GM21447 (cell line): ENCODE results near the gene SFSWAP.
"Not testable (repeated sequence)": the region's sequence is repeated elsewhere in the genome, so short reads cannot be mapped to it uniquely, and the experiment has no call there.

Experiments
- ATAC-seq: cut with Tn5 transposase; IDR thresholded peaks from one replicate; pipeline ENCODE4 v1.9.1; 2021; ENCODE audit not compliant: unreplicated experiment

The SFSWAP gene

GRCh38 chr12:131710464-131711457, at the start of gene SFSWAP:
Gene SFSWAP, plus strand, starts transcription at chr12:131711090. Its CDS starts 140 bp downstream, at chr12:131711230.
- peak; percentile 91 for ATAC-seq

GRCh38 chr12:131661170-131661985, 49.5 kb upstream of the SFSWAP start:
- not testable (repeated sequence) for ATAC-seq

- ATAC-seq, result not testable (repeated sequence)
These were observed 49.0 kb upstream of the SFSWAP start for GRCh38 chr12:131661986-131662288.

GRCh38 chr12:131662346-131662745, 48.5 kb upstream of the SFSWAP start:
- not testable (repeated sequence) for ATAC-seq

- not testable (repeated sequence) for ATAC-seq
These were observed 45.2 kb upstream of the SFSWAP start for GRCh38 chr12:131665666-131666065.

GRCh38 chr12:131666486-131666885, 44.4 kb upstream of the SFSWAP start:
- ATAC-seq, result not testable (repeated sequence)

GRCh38 chr12:131666978-131667601, 43.8 kb upstream of the SFSWAP start:
- ATAC-seq, result not testable (repeated sequence)

GRCh38 chr12:131671276-131671675, 39.6 kb upstream of the SFSWAP start:
- ATAC-seq, result no peak

- no peak for ATAC-seq
These were observed 39.0 kb upstream of the SFSWAP start for GRCh38 chr12:131671871-131672270.

- ATAC-seq, result no peak
These were observed 38.5 kb upstream of the SFSWAP start for GRCh38 chr12:131672311-131672940.

- ATAC-seq, result no peak
These were observed 37.7 kb upstream of the SFSWAP start for GRCh38 chr12:131672941-131673887.

- ATAC-seq, result no peak
These were observed 37.0 kb upstream of the SFSWAP start for GRCh38 chr12:131673888-131674257.

GRCh38 chr12:131674373-131674772, 36.5 kb upstream of the SFSWAP start:
- ATAC-seq, result no peak

GRCh38 chr12:131675126-131676080, 35.5 kb upstream of the SFSWAP start:
- no peak for ATAC-seq

GRCh38 chr12:131676544-131676943, 34.3 kb upstream of the SFSWAP start:
- ATAC-seq, result no peak

GRCh38 chr12:131677067-131677466, 33.8 kb upstream of the SFSWAP start:
- ATAC-seq, result not testable (repeated sequence)

- no peak for ATAC-seq
These were observed 33.2 kb upstream of the SFSWAP start for GRCh38 chr12:131677699-131678098.

GRCh38 chr12:131678389-131679181, 32.3 kb upstream of the SFSWAP start:
- not testable (repeated sequence) for ATAC-seq
